Esophagus (tissue), 2 donors: ENCODE measurements around the gene KRTDAP. TPM values are rescaled to one million over a fixed set of nuclear protein-coding genes. Genes with fewer than 3 reads are reported as not detected.
A peak's percentile ranks its signal among the peaks of the same experiment; 100 is the strongest.

ENCODE experiments used
- H3K27ac ChIP-seq, 2 donors: one replicate each; pipeline ENCODE4 v1.5.1; 2013; ENCODE audit warnings: low read depth in 2 of 2, mild to moderate bottlenecking in 2 of 2, inconsistent platforms in 1 of 2, low read length in 1 of 2, moderate library complexity in 1 of 2
- H3K27me3 ChIP-seq, 2 donors: one replicate each; pipeline ENCODE4 v1.6.1; 2013; ENCODE audit warnings: low read length in 2 of 2, control low read depth in 1 of 2, mild to moderate bottlenecking in 1 of 2; ENCODE audit not compliant: insufficient read depth in 2 of 2, control insufficient read depth in 1 of 2
- H3K36me3 ChIP-seq, 2 donors: one replicate each; pipeline ENCODE4 v1.6.1; 2013; ENCODE audit warnings: low read length in 1 of 2; ENCODE audit not compliant: control insufficient read depth in 2 of 2, insufficient read depth in 2 of 2
- H3K4me1 ChIP-seq, 2 donors: one replicate each; pipeline ENCODE4 v1.6.1; 2013; ENCODE audit warnings: low read length in 1 of 2; ENCODE audit not compliant: control insufficient read depth in 2 of 2, insufficient read depth in 2 of 2
- H3K4me3 ChIP-seq, 2 donors: one replicate each; pipeline ENCODE4 v1.5.1; 2013; ENCODE audit warnings: low read length in 2 of 2, mild to moderate bottlenecking in 2 of 2, low read depth in 1 of 2, moderate library complexity in 1 of 2
- H3K9me3 ChIP-seq, 2 donors: one replicate each; pipeline ENCODE4 v1.6.1; 2013; ENCODE audit warnings: mild to moderate bottlenecking in 2 of 2, low read depth in 1 of 2, low read length in 1 of 2, moderate library complexity in 1 of 2; ENCODE audit not compliant: control insufficient read depth in 2 of 2, insufficient read depth in 1 of 2
- WGBS, 2 donors: extraction: QIAGEN DNeasy Blood & Tissue Kit; methylation state at CpG; one replicate each; pipeline ENCODE4 v1.1.7; 2013; 5-methylcytosine and 5-hydroxymethylcytosine counted together
- polyA plus RNA-seq, 2 donors: library from polyadenylated mRNA; stranded (reverse); fragments of 200-250 nt; gene quantifications; one replicate each; pipeline ENCODE4 v1.2.3, GENCODE V29; 2013
- donor health status: healthy with polysubstance abuse.
- donor health status: Bipolar disorder and iron deficiency.

Gene KRTDAP
- polyA plus RNA-seq, 2 donors: 109 to 238 TPM

- 79% methylated on average over 11 of the region's 11 CpGs for WGBS, 2 donors
- no peaks in the 10 kb centered on the region for H3K9me3 ChIP-seq
- no peaks in the 10 kb centered on the region for H3K27me3 ChIP-seq
- H3K4me3 ChIP-seq: no peak overlapping the region
- peaks cover 0 to 13% of the 10 kb centered on the region in 2 donors for H3K4me1 ChIP-seq
- peaks cover 0 to 6% of the 10 kb centered on the region in 2 donors for H3K36me3 ChIP-seq
- H3K27ac ChIP-seq: no peak overlapping the region
Observed at GRCh38 chr19:35507561-35507960, 17.3 kb upstream of the KRTDAP start.

GRCh38 chr19:35506011-35506410, 15.7 kb upstream of the KRTDAP start:
- Histone ChIP-seq H3K4me1 (peaks cover 0 to 9% of the 10 kb centered on the region in 2 donors), H3K4me3 (no peak overlapping the region), H3K27me3 (no peaks in the 10 kb centered on the region), H3K27ac (no peak overlapping the region), H3K36me3 (peaks cover 0 to 6% of the 10 kb centered on the region in 2 donors), H3K9me3 (no peaks in the 10 kb centered on the region)
- 83 to 86% methylated on average over 6 to 7 of the region's 7 CpGs for WGBS, 2 donors

GRCh38 chr19:35502751-35503150, 12.5 kb upstream of the KRTDAP start:
- H3K4me3 ChIP-seq: no peak overlapping the region
- no peak overlapping the region for H3K27ac ChIP-seq
- H3K36me3 ChIP-seq: peaks cover 0 to 8% of the 10 kb centered on the region in 2 donors
- H3K9me3 ChIP-seq: no peaks in the 10 kb centered on the region
- H3K27me3 ChIP-seq: no peaks in the 10 kb centered on the region
- H3K4me1 ChIP-seq: no peaks in the 10 kb centered on the region
- WGBS, 2 donors: 85 to 86% methylated on average over 4 of the region's 4 CpGs

GRCh38 chr19:35501684-35502083, 11.4 kb upstream of the KRTDAP start:
- 78 to 83% methylated on average over 15 of the region's 15 CpGs for WGBS, 2 donors
- Histone ChIP-seq H3K4me1 (no peaks in the 10 kb centered on the region), H3K4me3 (no peak overlapping the region), H3K27me3 (no peaks in the 10 kb centered on the region), H3K36me3 (peaks cover 0 to 8% of the 10 kb centered on the region in 2 donors), H3K9me3 (no peaks in the 10 kb centered on the region), H3K27ac (no peak overlapping the region)

- Histone ChIP-seq H3K27me3 (no peaks in the 10 kb centered on the region), H3K9me3 (no peaks in the 10 kb centered on the region), H3K4me1 (no peaks in the 10 kb centered on the region), H3K27ac (no peak overlapping the region), H3K36me3 (peaks cover 0 to 8% of the 10 kb centered on the region in 2 donors), H3K4me3 (no peak overlapping the region)
- WGBS, 2 donors: 86 to 87% methylated on average over 10 of the region's 10 CpGs
Observed at GRCh38 chr19:35500611-35501010, 10.3 kb upstream of the KRTDAP start.

- H3K27me3 ChIP-seq: no peaks in the 10 kb centered on the region
- H3K9me3 ChIP-seq: no peaks in the 10 kb centered on the region
- H3K27ac ChIP-seq: no peak overlapping the region
- H3K4me1 ChIP-seq: peaks cover 2 to 3% of the 10 kb centered on the region in 2 donors
- H3K36me3 ChIP-seq: peaks cover 0 to 3% of the 10 kb centered on the region in 2 donors
- WGBS, 2 donors: 75 to 81% methylated on average over 9 of the region's 9 CpGs
- H3K4me3 ChIP-seq: no peak overlapping the region
Observed at GRCh38 chr19:35498984-35499527, 8.8 kb upstream of the KRTDAP start.

GRCh38 chr19:35498220-35498619, 8.0 kb upstream of the KRTDAP start:
- Histone ChIP-seq H3K4me3 (no peak overlapping the region), H3K27ac (no peak overlapping the region), H3K9me3 (no peaks in the 10 kb centered on the region), H3K4me1 (peaks cover 2 to 5% of the 10 kb centered on the region in 2 donors), H3K36me3 (peaks cover 0 to 3% of the 10 kb centered on the region in 2 donors), H3K27me3 (no peaks in the 10 kb centered on the region)
- 80 to 85% methylated on average over 3 of the region's 3 CpGs for WGBS, 2 donors

GRCh38 chr19:35497406-35497805, 7.1 kb upstream of the KRTDAP start:
- peaks cover 2 to 5% of the 10 kb centered on the region in 2 donors for H3K4me1 ChIP-seq
- peaks cover 0 to 2% of the 10 kb centered on the region in 2 donors for H3K27me3 ChIP-seq
- no peak overlapping the region for H3K4me3 ChIP-seq
- 70 to 71% methylated on average over 14 of the region's 14 CpGs for WGBS, 2 donors
- no peaks in the 10 kb centered on the region for H3K9me3 ChIP-seq
- H3K36me3 ChIP-seq: peaks cover 0 to 3% of the 10 kb centered on the region in 2 donors
- no peak overlapping the region for H3K27ac ChIP-seq

GRCh38 chr19:35495107-35496064, 5.1 kb upstream of the KRTDAP start:
- peaks cover 2 to 5% of the 10 kb centered on the region in 2 donors for H3K4me1 ChIP-seq
- no peaks in the 10 kb centered on the region for H3K9me3 ChIP-seq
- H3K27me3 ChIP-seq: peaks cover 0 to 2% of the 10 kb centered on the region in 2 donors
- no peak overlapping the region for H3K4me3 ChIP-seq
- no peaks in the 10 kb centered on the region for H3K36me3 ChIP-seq
- peak overlapping the region in 1 of 2 donors; percentile 60 for H3K27ac ChIP-seq
- WGBS, 2 donors: 25% methylated on average over 30 of the region's 30 CpGs
